ENCODE data around the gene CDC42SE1. TPM values are rescaled to one million over a fixed set of nuclear protein-coding genes. Genes with fewer than 3 reads are reported as not detected.

CDC42SE1 gene
- total and polyA plus RNA-seq, 9 of the 15 experiments (the other 6 are each of a cell fraction or from before 2014, with no cell fraction given), result 78.1 to 189 (median 114) TPM

- TF ChIP-seq HBP1 (CRISPR knock-in tag; IDR thresholded peaks at IDR 0.05) (peak; percentile 26; the same call in 1 of the 2 replicates), ZNF717 (CRISPR knock-in tag; IDR thresholded peaks at IDR 0.05) (0 out of 2 replicates have a peak, but pooled peaks have one; percentile 18), ZNF77 (CRISPR knock-in tag; IDR thresholded peaks at IDR 0.05) (no peak), ARNT (IDR thresholded peaks at IDR 0.05) (no peak), MEF2A (IDR thresholded peaks at IDR 0.05; ENCODE audit: control insufficient read depth, low read depth, low read length) (no peak), RFX1 (IDR thresholded peaks at IDR 0.05) (no peak), MLX (CRISPR knock-in tag; conservative IDR thresholded peaks at IDR 0.05) (no peak), RBFOX2 (IDR thresholded peaks at IDR 0.05; ENCODE audit: low read depth, low read length) (0 out of 2 replicates have a peak, but pooled peaks have one; percentile 22), NRF1 (conservative IDR thresholded peaks at IDR 0.05 in 1 of 2, IDR thresholded peaks at IDR 0.05 in 1 of 2) (no peak), ZNF398 (CRISPR knock-in tag; IDR thresholded peaks at IDR 0.05) (no peak)
Observed at GRCh38 chr1:151050051-151050688, 9.3 kb downstream of the CDC42SE1 start (continued).

Data from K562 (cell line).